Hematopoietic multipotent progenitor cell treated with erythropoietin and hydrocortisone succinate and interleukin-3 and kit ligand, for 8 days (in vitro differentiated cells): ENCODE data around the gene AMBRA1.
"Not testable (repeated sequence)": the region's sequence is repeated elsewhere in the genome, so short reads cannot be mapped to it uniquely, and the experiment has no call there.

Experiments
- DNase-seq: peaks from one replicate; pipeline ENCODE4 v3.0.0-alpha.2; 2015

Gene AMBRA1

GRCh38 chr11:46389450-46390330 lies 204.1 kb downstream of the AMBRA1 start:
- peak; percentile 68 for DNase-seq

GRCh38 chr11:46388619-46389449 lies 205.0 kb downstream of the AMBRA1 start:
- no peak for DNase-seq

- no peak for DNase-seq
Observed at GRCh38 chr11:46387919-46388618, 205.8 kb downstream of the AMBRA1 start.

DNA sequence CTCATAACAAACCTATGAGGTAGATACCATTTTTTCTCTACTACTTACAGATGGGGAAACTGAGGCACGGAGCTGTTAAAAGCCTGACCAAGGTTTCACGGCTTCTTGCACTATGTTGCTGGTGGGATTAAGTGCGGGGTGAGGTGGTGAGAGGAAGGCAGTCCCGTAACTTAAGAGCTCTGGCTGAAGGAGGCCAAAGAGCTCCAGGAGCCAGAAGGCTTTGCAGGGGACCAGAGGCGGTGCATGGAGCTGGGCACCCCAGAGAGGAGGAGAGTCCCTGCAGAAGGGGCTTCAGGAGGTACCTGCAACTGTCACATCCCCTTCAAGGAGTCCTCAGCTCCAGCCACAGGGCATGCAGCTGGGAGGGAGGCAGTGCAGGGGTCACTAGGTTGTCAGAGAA lies 206.4 kb downstream of the AMBRA1 start:
- no peak for DNase-seq

- no peak for DNase-seq
Observed at GRCh38 chr11:46386674-46387073, 207.1 kb downstream of the AMBRA1 start.

DNA sequence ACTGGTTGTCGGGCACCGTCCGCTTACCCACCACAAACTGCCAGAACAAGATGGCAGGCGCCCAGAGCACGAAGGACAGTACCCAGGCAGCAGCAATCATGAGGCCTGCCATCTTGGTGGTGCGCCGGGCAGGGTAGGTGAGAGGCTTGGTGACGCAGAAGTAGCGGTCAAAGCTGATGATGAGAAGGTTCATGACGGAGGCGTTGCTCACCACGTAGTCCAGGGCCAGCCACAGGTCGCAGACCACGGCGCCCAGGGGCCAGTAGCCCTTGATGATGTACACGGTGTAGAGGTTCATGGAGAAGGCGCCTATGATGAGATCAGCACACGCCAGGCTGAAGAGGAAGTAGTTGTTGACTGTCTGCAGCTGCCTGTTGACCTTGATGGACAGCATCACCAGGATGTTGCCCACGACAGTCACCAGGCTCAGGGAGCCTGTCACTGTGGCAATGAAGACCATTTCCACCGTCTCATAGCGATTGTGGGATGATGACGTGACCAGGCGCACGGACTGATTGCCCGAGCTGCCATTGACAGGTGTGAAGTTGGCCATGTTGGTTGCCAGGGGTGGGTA lies 207.7 kb downstream of the AMBRA1 start:
- DNase-seq = no peak

GRCh38 chr11:46385169-46386004 lies 208.4 kb downstream of the AMBRA1 start:
- DNase-seq = no peak

- DNase-seq = no peak
Observed at GRCh38 chr11:46383974-46384701, 209.7 kb downstream of the AMBRA1 start.

DNA sequence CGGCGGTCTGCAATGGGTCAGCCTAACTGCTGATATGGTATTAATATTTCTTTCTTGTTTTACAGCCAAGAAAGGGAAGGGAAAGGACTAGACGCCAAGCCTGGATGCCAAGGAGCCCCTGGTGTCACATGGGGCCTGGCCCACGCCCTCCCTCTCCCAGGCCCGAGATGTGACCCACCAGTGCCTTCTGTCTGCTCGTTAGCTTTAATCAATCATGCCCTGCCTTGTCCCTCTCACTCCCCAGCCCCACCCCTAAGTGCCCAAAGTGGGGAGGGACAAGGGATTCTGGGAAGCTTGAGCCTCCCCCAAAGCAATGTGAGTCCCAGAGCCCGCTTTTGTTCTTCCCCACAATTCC lies 210.4 kb downstream of the AMBRA1 start:
- no peak for DNase-seq

- DNase-seq = no peak
Observed at GRCh38 chr11:46382646-46383403, 211.0 kb downstream of the AMBRA1 start.

GRCh38 chr11:46381819-46382645 lies 211.8 kb downstream of the AMBRA1 start:
- no peak for DNase-seq

GRCh38 chr11:46381048-46381818 lies 212.6 kb downstream of the AMBRA1 start, which contains the start of gene MDK:
Gene MDK (plus strand): TSS chr11:46381669. CDS start chr11:46382058, 389 bp downstream.
- DNase-seq = no peak

DNA sequence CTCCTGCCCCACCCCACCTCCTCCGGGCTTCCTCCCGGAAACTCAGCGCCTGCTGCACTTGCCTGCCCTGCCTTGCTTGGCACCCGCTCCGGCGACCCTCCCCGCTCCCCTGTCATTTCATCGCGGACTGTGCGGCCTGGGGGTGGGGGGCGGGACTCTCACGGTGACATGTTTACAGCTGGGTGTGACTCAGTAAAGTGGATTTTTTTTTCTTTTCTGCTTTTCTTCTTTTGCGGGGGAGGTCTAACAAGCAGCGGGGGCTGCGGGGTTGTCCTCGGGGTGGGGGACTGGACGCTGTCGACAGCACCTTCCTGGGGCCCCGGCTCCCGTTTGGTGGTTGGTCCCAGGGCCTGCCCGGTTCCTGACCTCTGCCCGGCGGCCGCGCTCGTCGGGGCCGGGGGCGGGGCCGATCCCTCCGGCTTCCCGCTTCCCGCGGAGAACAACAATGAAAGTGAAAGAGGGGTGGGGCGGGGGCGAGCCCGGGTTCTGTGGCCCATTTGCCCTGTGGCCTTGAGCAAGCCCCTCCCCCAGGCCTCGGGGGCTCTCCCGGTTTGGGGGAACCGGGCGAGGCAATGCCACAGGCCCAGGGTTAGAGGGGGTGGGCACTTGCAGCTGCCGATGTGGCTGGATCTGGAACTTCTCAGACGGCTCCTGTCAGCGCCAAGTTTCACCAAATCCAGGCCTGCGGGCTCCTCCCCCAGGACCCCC lies 213.3 kb downstream of the AMBRA1 start:
- DNase-seq = no peak

GRCh38 chr11:46379482-46380293 lies 214.1 kb downstream of the AMBRA1 start:
- not testable (repeated sequence) for DNase-seq

- DNase-seq = no peak
Observed at GRCh38 chr11:46378811-46379481, 214.9 kb downstream of the AMBRA1 start.

DNA sequence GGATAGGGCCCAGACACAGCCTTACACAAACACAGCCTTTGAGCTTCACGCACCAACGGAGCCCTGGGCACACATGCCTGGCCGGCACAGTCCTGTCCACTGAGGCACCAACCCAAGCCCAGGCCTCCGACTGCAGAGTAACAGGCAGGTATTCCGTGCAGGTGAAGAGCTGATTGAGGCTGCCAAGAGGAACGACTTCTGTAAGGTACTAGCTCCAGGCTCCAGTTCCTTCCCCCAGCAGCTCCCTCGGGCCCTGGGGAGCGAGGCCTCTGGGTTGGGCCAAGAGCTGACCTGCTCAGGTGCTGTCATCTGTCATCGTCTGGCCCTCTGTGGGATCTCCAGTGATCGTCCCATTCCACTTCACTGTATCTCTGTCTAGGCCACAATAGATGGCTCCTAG lies 215.5 kb downstream of the AMBRA1 start:
- no peak for DNase-seq

DNA sequence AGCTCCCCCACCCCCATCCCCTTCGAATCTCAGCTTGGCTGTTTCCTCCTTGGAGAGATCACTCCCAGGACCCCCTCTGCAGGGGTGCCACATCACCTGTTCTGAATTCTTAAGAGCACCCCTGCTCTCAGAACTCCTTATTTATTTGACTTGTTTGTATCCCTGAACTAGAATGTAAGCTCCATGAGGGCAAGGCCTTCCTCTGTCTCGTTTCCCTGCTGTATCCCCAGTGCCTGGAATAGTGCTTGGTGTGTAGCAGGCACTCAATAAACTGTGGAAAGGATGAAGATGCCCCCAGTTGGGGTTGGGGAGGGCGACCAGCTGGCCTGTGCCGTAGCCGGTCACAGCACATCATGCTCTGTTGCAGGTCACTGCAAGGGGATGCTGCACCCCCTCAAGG lies 216.0 kb downstream of the AMBRA1 start:
- DNase-seq = no peak
